OCI-LY1 (cell line): ENCODE measurements around the gene MCCC1.

Experiments used
- CTCF ChIP-seq: fragments of 200-600 bp; sonication (generic), shearing (Covaris generic); IDR thresholded peaks from 2 replicates; pipeline ENCODE4 v1.5.1; 2017; ENCODE audit warnings: mild to moderate bottlenecking, antibody characterized with exemption, low read length, moderate library complexity, mixed read lengths
- EZH2 ChIP-seq: fragments of 200-600 bp; sonication (generic), shearing (Covaris generic); IDR thresholded peaks from 2 replicates; pipeline ENCODE4 v1.8.0; 2017; ENCODE audit warnings: borderline replicate concordance, mixed run types, mild to moderate bottlenecking, antibody characterized with exemption, low read length, moderate library complexity, mixed read lengths

GRCh38 chr3:183128709-183129108 lies 29.4 kb upstream of the MCCC1 start:
- TF ChIP-seq CTCF (no peak), EZH2 (no peak)
